ENCODE measurements around the gene GNA14.

GRCh38 chr9:77488439-77489126 is 159.5 kb downstream of the GNA14 start:
- TF ChIP-seq, protein P1, sequence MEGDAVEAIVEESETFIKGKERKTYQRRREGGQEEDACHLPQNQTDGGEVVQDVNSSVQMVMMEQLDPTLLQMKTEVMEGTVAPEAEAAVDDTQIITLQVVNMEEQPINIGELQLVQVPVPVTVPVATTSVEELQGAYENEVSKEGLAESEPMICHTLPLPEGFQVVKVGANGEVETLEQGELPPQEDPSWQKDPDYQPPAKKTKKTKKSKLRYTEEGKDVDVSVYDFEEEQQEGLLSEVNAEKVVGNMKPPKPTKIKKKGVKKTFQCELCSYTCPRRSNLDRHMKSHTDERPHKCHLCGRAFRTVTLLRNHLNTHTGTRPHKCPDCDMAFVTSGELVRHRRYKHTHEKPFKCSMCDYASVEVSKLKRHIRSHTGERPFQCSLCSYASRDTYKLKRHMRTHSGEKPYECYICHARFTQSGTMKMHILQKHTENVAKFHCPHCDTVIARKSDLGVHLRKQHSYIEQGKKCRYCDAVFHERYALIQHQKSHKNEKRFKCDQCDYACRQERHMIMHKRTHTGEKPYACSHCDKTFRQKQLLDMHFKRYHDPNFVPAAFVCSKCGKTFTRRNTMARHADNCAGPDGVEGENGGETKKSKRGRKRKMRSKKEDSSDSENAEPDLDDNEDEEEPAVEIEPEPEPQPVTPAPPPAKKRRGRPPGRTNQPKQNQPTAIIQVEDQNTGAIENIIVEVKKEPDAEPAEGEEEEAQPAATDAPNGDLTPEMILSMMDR (IDR thresholded peaks at IDR 0.05; ENCODE audit: extremely low read depth in 1 of 2, insufficient read depth in 1 of 2, low read depth in 1 of 2, low read length in 2 of 2), result peak; percentile 23 to 41
- TF ChIP-seq MYC (IDR thresholded peaks at IDR 0.05; ENCODE audit: low read depth, low read length), result no peak
